SH-SY5Y (cell line): ENCODE data around the gene UCP1.

Experiments
- GATA2 ChIP-seq: IDR thresholded peaks from 2 replicates; pipeline ENCODE4 v1.6.1; 2011; ENCODE audit warnings: mild to moderate bottlenecking, low read depth, low read length
- GATA3 ChIP-seq: IDR thresholded peaks from 2 replicates; pipeline ENCODE4 v1.6.1; 2011; ENCODE audit warnings: low read depth, mild to moderate bottlenecking, low read length, moderate library complexity

- TF ChIP-seq GATA2 (no peak), GATA3 (no peak)
Measured at GRCh38 chr4:140559696-140560095, 9.1 kb downstream of the UCP1 start.
